Measurements from ENCODE around the gene DNAJC13. TPM values are rescaled to one million over a fixed set of nuclear protein-coding genes. Genes with fewer than 3 reads are reported as not detected.

Gene DNAJC13
- total and polyA plus RNA-seq, 2 experiments from 2014 or later: 15.1 to 55.4 TPM

DNA sequence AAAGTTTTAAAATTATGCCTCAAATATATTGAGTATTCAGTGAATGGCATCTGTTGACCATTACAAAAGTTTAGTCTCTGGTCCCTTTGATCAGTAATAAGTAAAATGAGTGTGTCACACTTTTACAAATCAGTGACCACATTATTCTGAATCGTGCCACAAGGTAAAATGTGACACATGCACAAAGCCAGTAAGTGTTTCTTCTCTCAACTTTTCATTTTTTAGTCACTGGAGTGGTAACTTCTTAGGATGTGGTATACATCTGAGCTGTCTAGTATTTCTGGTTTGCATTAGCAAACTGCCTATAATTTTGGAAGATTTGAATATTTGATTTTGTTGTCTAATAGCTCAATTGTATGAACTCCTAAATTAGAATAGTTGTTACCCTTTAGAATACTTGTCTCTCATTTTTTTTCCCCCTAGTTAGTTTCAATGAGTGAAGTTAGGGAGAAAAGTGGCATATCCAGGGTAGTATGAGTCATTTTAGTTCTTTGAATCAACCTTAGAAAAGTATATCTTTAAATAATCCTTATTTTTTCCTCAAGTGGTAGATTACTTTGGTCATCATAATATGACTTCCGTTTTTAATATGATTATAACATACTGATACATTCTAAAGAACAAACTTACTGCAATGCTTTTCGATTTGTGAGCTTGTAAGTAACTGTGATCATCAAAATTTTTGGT, 18.1 kb downstream of the DNAJC13 start:
- no peak for TF ChIP-seq EZH2 (IDR thresholded peaks at IDR 0.05; ENCODE audit: borderline replicate concordance)
- TF ChIP-seq EZH2phosphoT487 (IDR thresholded peaks at IDR 0.05; ENCODE audit: low read depth, severe bottlenecking, unreplicated experiment): no peak
- TF ChIP-seq, protein P1, sequence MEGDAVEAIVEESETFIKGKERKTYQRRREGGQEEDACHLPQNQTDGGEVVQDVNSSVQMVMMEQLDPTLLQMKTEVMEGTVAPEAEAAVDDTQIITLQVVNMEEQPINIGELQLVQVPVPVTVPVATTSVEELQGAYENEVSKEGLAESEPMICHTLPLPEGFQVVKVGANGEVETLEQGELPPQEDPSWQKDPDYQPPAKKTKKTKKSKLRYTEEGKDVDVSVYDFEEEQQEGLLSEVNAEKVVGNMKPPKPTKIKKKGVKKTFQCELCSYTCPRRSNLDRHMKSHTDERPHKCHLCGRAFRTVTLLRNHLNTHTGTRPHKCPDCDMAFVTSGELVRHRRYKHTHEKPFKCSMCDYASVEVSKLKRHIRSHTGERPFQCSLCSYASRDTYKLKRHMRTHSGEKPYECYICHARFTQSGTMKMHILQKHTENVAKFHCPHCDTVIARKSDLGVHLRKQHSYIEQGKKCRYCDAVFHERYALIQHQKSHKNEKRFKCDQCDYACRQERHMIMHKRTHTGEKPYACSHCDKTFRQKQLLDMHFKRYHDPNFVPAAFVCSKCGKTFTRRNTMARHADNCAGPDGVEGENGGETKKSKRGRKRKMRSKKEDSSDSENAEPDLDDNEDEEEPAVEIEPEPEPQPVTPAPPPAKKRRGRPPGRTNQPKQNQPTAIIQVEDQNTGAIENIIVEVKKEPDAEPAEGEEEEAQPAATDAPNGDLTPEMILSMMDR (IDR thresholded peaks at IDR 0.05; ENCODE audit: poor library complexity): no peak
- Histone ChIP-seq H3K4me2 (peak overlapping the region; percentile 4), H4K20me1 (ENCODE audit: insufficient read depth, poor library complexity, severe bottlenecking) (peaks cover 2% of the 10 kb centered on the region), H3K79me2 (peaks cover 36% of the 10 kb centered on the region), H3K27ac (peak overlapping the region; percentile 7), H3K9me2 (replicated peaks; ENCODE audit: insufficient read depth) (no peaks in the 10 kb centered on the region), H3K9me3 (ENCODE audit: low read depth) (no peaks in the 10 kb centered on the region), H3K36me3 (replicated peaks; ENCODE audit: insufficient read depth, low read depth) (no peaks in the 10 kb centered on the region), H3K4me3 (no peak overlapping the region), H3K4me1 (ENCODE audit: insufficient read depth) (no peaks in the 10 kb centered on the region), H2AFZ (no peak overlapping the region), H3K27me3 (no peaks in the 10 kb centered on the region)
- no peak for DNase-seq (ENCODE audit: low spot score)
- 83% methylated on average over 3 of the region's 3 CpGs for WGBS (ENCODE audit: low lambda C conversion rate, missing lambda C conversion rate)

DNA sequence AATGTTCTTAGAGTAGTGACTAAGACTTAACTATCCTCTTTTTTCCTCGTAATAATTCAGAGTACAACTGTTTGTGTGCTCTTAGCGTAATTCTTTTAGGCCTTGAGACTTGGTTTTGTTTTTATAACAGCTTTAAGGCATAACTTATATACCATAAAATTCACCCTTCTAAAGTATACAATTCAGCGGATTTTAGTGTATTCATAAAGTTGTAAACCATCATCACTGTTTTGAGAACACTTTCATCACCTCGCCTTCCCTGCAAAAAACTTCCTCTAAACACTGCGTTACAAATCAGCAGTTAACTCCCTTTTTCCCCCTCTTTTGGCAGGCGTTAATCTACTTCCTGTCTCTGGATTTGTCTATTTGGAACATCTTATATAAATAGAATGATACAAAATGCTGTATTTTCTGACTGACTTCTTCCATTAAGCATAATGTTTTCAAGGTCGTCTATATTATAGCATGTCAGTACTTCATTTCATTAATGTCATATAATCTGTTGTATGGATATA, 18.7 kb downstream of the DNAJC13 start:
- DNase-seq (ENCODE audit: low spot score): peak; percentile 6
- peak overlapping the region; percentile 4 for H3K4me2 ChIP-seq
- H3K79me2 ChIP-seq: peaks cover 36% of the 10 kb centered on the region
- no peak overlapping the region for H3K4me3 ChIP-seq
- no peaks in the 10 kb centered on the region for H4K20me1 ChIP-seq (ENCODE audit: insufficient read depth, poor library complexity, severe bottlenecking)
- WGBS (ENCODE audit: low lambda C conversion rate, missing lambda C conversion rate): 67% methylated on average over 7 of the region's 7 CpGs
- H2AFZ ChIP-seq: no peak overlapping the region
- no peaks in the 10 kb centered on the region for H3K27me3 ChIP-seq
- H3K36me3 ChIP-seq (replicated peaks; ENCODE audit: insufficient read depth, low read depth): no peaks in the 10 kb centered on the region
- TF ChIP-seq, protein P1 (IDR thresholded peaks at IDR 0.05; ENCODE audit: poor library complexity): no peak
- TF ChIP-seq EZH2 (IDR thresholded peaks at IDR 0.05; ENCODE audit: borderline replicate concordance): no peak
- H3K9me3 ChIP-seq (ENCODE audit: low read depth): no peaks in the 10 kb centered on the region
- H3K4me1 ChIP-seq (ENCODE audit: insufficient read depth): no peaks in the 10 kb centered on the region
- no peaks in the 10 kb centered on the region for H3K9me2 ChIP-seq (replicated peaks; ENCODE audit: insufficient read depth)
- peak overlapping the region; percentile 41 for H3K27ac ChIP-seq

DNA sequence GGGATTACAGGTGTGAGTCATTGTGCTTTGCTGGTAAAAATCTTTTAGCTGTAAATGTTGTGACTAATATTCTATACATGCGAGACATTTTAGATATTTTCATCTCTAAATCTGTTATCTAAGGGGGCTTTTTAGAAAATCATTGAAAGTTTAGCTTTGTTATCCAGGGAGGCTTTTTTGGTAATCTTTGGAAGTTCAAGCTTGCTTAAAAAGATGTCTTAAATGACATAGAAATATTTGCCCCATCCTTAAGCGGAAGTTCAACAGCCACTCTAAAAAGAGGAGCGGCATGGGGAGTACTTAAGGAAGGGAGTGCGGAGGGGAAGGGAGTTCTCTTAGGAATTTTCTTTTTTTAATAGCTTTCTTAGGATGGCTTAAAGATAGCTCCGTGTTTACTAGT, 26.1 kb downstream of the DNAJC13 start:
- no peak for DNase-seq (ENCODE audit: low spot score)
- WGBS (ENCODE audit: low lambda C conversion rate, missing lambda C conversion rate): 85% methylated on average over 5 of the region's 5 CpGs
- peaks cover 22% of the 10 kb centered on the region for H3K4me1 ChIP-seq (ENCODE audit: insufficient read depth)

More for the DNA sequence above, 26.1 kb downstream of the DNAJC13 start:
- H3K27me3 ChIP-seq: no peaks in the 10 kb centered on the region
- TF ChIP-seq, protein P1 (IDR thresholded peaks at IDR 0.05; ENCODE audit: poor library complexity): no peak
- TF ChIP-seq EZH2phosphoT487 (IDR thresholded peaks at IDR 0.05; ENCODE audit: low read depth, severe bottlenecking, unreplicated experiment) (no peak), EZH2 (IDR thresholded peaks at IDR 0.05; ENCODE audit: borderline replicate concordance) (no peak)
- H3K36me3 ChIP-seq (replicated peaks; ENCODE audit: insufficient read depth, low read depth): no peaks in the 10 kb centered on the region
- H3K9me2 ChIP-seq (replicated peaks; ENCODE audit: insufficient read depth): no peaks in the 10 kb centered on the region
- no peak overlapping the region for H2AFZ ChIP-seq
- no peak overlapping the region for H3K4me2 ChIP-seq
- H3K4me3 ChIP-seq: no peak overlapping the region
- peaks cover 7% of the 10 kb centered on the region for H4K20me1 ChIP-seq (ENCODE audit: insufficient read depth, poor library complexity, severe bottlenecking)
- no peaks in the 10 kb centered on the region for H3K9me3 ChIP-seq (ENCODE audit: low read depth)
- peaks cover 66% of the 10 kb centered on the region for H3K79me2 ChIP-seq
- H3K27ac ChIP-seq: no peak overlapping the region
